ENCODE data around the gene FAM47C.
"Not testable (repeated sequence)": the region's sequence is repeated elsewhere in the genome, so short reads cannot be mapped to it uniquely, and the experiment has no call there.

FAM47C gene

GRCh38 chrX:36983831-36984230 is 24.3 kb upstream of the FAM47C start:
- no peak for TF ChIP-seq CTCF (IDR thresholded peaks at IDR 0.05; ENCODE audit: extremely low read depth, insufficient read depth, missing control alignments)
- DNase-seq (ENCODE audit: low spot score), result no peak
- in situ Hi-C loops (cut with MboI; ENCODE audit: low pct_unique_long_range_greater_than_20kb, low sequenced_read_pairs, unreplicated experiment), result no loop called here

GRCh38 chrX:36985416-36986209 is 22.6 kb upstream of the FAM47C start:
- in situ Hi-C loops (cut with MboI; ENCODE audit: low pct_unique_long_range_greater_than_20kb, low sequenced_read_pairs, unreplicated experiment); DNase-seq (ENCODE audit: low spot score): not testable (repeated sequence)

GRCh38 chrX:36986231-36986630 is 21.9 kb upstream of the FAM47C start:
- no peak for DNase-seq (ENCODE audit: low spot score)
- no peak for TF ChIP-seq CTCF (IDR thresholded peaks at IDR 0.05; ENCODE audit: extremely low read depth, insufficient read depth, missing control alignments)
- in situ Hi-C loops (cut with MboI; ENCODE audit: low pct_unique_long_range_greater_than_20kb, low sequenced_read_pairs, unreplicated experiment), result no loop called here

- DNase-seq (ENCODE audit: low spot score); in situ Hi-C loops (cut with MboI; ENCODE audit: low pct_unique_long_range_greater_than_20kb, low sequenced_read_pairs, unreplicated experiment): not testable (repeated sequence)
These were observed 21.0 kb upstream of the FAM47C start for GRCh38 chrX:36987212-36987611.

- no peak for DNase-seq (ENCODE audit: low spot score)
- no peak for TF ChIP-seq CTCF (IDR thresholded peaks at IDR 0.05; ENCODE audit: extremely low read depth, insufficient read depth, missing control alignments)
- in situ Hi-C loops (cut with MboI; ENCODE audit: low pct_unique_long_range_greater_than_20kb, low sequenced_read_pairs, unreplicated experiment), result no loop called here
These were observed 8.0 kb upstream of the FAM47C start for GRCh38 chrX:37000140-37000539.

GRCh38 chrX:37010496-37010895 is 2.3 kb downstream of the FAM47C start:
- no peak for TF ChIP-seq CTCF (IDR thresholded peaks at IDR 0.05; ENCODE audit: extremely low read depth, insufficient read depth, missing control alignments)
- no peak for DNase-seq (ENCODE audit: low spot score)
- in situ Hi-C loops (cut with MboI; ENCODE audit: low pct_unique_long_range_greater_than_20kb, low sequenced_read_pairs, unreplicated experiment), result no loop called here

- in situ Hi-C loops (cut with MboI; ENCODE audit: low pct_unique_long_range_greater_than_20kb, low sequenced_read_pairs, unreplicated experiment); DNase-seq (ENCODE audit: low spot score): not testable (repeated sequence)
These were observed 26.1 kb downstream of the FAM47C start for GRCh38 chrX:37034260-37034659.

GRCh38 chrX:37036674-37037220 is 28.6 kb downstream of the FAM47C start:
- in situ Hi-C loops (cut with MboI; ENCODE audit: low pct_unique_long_range_greater_than_20kb, low sequenced_read_pairs, unreplicated experiment); DNase-seq (ENCODE audit: low spot score): not testable (repeated sequence)

- DNase-seq (ENCODE audit: low spot score); in situ Hi-C loops (cut with MboI; ENCODE audit: low pct_unique_long_range_greater_than_20kb, low sequenced_read_pairs, unreplicated experiment): not testable (repeated sequence)
These were observed 30.6 kb downstream of the FAM47C start for GRCh38 chrX:37038814-37039213.

GRCh38 chrX:37042956-37043885 is 35.1 kb downstream of the FAM47C start:
- in situ Hi-C loops (cut with MboI; ENCODE audit: low pct_unique_long_range_greater_than_20kb, low sequenced_read_pairs, unreplicated experiment); DNase-seq (ENCODE audit: low spot score): not testable (repeated sequence)
